Neutrophil (primary cell): Measurements from ENCODE around the gene CEACAM21.

Experiments used
- H3K27ac ChIP-seq: fragments of 200-600 bp; sonication (generic); 2 replicates; pipeline ENCODE4 v1.5.1; 2016; ENCODE audit warnings: mild to moderate bottlenecking, moderate library complexity
- H3K27me3 ChIP-seq: fragments of 200-600 bp; sonication (generic); 2 replicates; pipeline ENCODE4 v1.6.0; 2016; ENCODE audit warnings: mild to moderate bottlenecking
- H3K36me3 ChIP-seq: fragments of 200-600 bp; sonication (generic); 2 replicates; pipeline ENCODE4 v1.5.1; 2017
- H3K4me1 ChIP-seq, 2 experiments: fragments of 200-600 bp in 1 of 2; sonication (generic) in 1 of 2; 1 replicate in 1 of 2; 2 replicates in 1 of 2; pipeline versions ENCODE4 v1.5.1 to v1.6.1; 2013 to 2016; ENCODE audit warnings: low read depth in 1 of 2, low read length in 1 of 2, mild to moderate bottlenecking in 1 of 2, moderate library complexity in 1 of 2; ENCODE audit not compliant: control insufficient read depth in 1 of 2, insufficient read depth in 1 of 2
- H3K4me3 ChIP-seq, 2 experiments: fragments of 200-600 bp in 1 of 2; sonication (generic) in 1 of 2; 1 replicate in 1 of 2; 2 replicates in 1 of 2; pipeline ENCODE4 v1.5.1; 2013 to 2016; ENCODE audit warnings: low read depth in 1 of 2, low read length in 1 of 2, mild to moderate bottlenecking in 1 of 2, moderate library complexity in 1 of 2
- H3K9me3 ChIP-seq: fragments of 200-600 bp; sonication (generic); 2 replicates; pipeline ENCODE4 v1.5.1; 2016
- TF ChIP-seq, protein P1 (sequence below): fragments of 200-600 bp; sonication (generic); IDR thresholded peaks from 2 replicates; pipeline ENCODE4 v1.5.1; 2016; ENCODE audit warnings: antibody characterized with exemption

CEACAM21 gene

GRCh38 chr19:41627966-41628675, 52.2 kb downstream of the CEACAM21 start:
- no peaks in the 10 kb centered on the region for H3K27me3 ChIP-seq
- H3K4me3 ChIP-seq, result peak overlapping the region; percentile 89 to 98
- TF ChIP-seq, protein P1, sequence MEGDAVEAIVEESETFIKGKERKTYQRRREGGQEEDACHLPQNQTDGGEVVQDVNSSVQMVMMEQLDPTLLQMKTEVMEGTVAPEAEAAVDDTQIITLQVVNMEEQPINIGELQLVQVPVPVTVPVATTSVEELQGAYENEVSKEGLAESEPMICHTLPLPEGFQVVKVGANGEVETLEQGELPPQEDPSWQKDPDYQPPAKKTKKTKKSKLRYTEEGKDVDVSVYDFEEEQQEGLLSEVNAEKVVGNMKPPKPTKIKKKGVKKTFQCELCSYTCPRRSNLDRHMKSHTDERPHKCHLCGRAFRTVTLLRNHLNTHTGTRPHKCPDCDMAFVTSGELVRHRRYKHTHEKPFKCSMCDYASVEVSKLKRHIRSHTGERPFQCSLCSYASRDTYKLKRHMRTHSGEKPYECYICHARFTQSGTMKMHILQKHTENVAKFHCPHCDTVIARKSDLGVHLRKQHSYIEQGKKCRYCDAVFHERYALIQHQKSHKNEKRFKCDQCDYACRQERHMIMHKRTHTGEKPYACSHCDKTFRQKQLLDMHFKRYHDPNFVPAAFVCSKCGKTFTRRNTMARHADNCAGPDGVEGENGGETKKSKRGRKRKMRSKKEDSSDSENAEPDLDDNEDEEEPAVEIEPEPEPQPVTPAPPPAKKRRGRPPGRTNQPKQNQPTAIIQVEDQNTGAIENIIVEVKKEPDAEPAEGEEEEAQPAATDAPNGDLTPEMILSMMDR, result no peak
- H3K9me3 ChIP-seq, result no peaks in the 10 kb centered on the region
- H3K4me1 ChIP-seq, result peaks cover 31 to 48% of the 10 kb centered on the region in 2 experiments
- H3K36me3 ChIP-seq, result peaks cover 23% of the 10 kb centered on the region
- H3K27ac ChIP-seq, result peak overlapping the region; percentile 94
